Measurements from ENCODE around the gene MRPL53.

The MRPL53 gene

DNA sequence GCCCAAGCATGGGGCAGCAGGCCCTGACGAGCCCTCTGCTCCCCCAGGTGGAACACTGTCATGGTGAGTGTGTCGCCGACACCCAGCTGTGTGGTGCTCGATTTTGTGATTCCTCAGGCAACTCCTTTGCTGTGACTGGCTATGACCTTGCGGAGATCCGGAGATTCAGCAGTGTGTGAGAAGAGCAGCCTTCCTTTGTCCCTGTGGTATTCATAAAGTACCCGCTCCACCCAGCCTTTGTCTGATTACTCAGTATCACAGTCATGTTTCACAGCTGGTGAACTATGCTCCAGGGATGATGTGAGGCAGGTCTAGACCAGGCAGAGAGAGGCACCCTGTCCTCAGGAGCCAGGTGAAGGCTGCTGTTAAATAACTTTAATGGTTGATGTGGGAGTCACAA lies 47.0 kb downstream of the MRPL53 start:
- ChIA-PET CTCF (interaction anchor here (0.6 kb wide), 1 partner anchor 23 kb away, joined by 3 read pairs; no protein-coding TSS in a partner anchor), POLR2A (ENCODE audit: low non-redundant PET) (no interaction called here)
- peak; percentile 94 for DNase-seq (ENCODE audit: low spot score)
- peak overlapping the region; percentile 94 for H3K27ac ChIP-seq
- TF ChIP-seq, protein P1, sequence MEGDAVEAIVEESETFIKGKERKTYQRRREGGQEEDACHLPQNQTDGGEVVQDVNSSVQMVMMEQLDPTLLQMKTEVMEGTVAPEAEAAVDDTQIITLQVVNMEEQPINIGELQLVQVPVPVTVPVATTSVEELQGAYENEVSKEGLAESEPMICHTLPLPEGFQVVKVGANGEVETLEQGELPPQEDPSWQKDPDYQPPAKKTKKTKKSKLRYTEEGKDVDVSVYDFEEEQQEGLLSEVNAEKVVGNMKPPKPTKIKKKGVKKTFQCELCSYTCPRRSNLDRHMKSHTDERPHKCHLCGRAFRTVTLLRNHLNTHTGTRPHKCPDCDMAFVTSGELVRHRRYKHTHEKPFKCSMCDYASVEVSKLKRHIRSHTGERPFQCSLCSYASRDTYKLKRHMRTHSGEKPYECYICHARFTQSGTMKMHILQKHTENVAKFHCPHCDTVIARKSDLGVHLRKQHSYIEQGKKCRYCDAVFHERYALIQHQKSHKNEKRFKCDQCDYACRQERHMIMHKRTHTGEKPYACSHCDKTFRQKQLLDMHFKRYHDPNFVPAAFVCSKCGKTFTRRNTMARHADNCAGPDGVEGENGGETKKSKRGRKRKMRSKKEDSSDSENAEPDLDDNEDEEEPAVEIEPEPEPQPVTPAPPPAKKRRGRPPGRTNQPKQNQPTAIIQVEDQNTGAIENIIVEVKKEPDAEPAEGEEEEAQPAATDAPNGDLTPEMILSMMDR (conservative IDR thresholded peaks at IDR 0.05; ENCODE audit: low read depth), result no peak

DNA sequence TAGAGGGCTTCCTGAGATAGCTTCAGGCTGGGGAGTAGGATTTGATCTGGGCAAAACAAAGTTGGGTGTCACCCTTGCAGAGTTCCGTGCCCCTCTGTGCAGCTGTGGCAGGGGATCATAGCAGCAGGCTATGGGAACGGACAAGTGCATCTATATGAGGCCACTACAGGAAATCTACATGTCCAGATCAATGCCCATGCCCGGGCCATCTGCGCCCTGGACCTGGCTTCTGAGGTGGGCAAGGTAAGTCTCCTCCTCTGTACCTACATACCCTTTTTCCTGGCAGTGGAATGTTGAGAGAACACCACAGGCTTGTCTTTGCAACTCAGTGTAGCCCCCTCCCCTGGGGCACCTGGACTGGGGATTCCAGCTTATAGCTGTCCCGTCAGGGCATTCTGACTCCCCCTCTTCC lies 47.5 kb downstream of the MRPL53 start:
- DNase-seq (ENCODE audit: low spot score), result no peak
- ChIA-PET CTCF (no interaction called here), POLR2A (ENCODE audit: low non-redundant PET) (no interaction called here)
- TF ChIP-seq, protein P1 (conservative IDR thresholded peaks at IDR 0.05; ENCODE audit: low read depth), result no peak
- peak overlapping the region; percentile 94 for H3K27ac ChIP-seq

DNA sequence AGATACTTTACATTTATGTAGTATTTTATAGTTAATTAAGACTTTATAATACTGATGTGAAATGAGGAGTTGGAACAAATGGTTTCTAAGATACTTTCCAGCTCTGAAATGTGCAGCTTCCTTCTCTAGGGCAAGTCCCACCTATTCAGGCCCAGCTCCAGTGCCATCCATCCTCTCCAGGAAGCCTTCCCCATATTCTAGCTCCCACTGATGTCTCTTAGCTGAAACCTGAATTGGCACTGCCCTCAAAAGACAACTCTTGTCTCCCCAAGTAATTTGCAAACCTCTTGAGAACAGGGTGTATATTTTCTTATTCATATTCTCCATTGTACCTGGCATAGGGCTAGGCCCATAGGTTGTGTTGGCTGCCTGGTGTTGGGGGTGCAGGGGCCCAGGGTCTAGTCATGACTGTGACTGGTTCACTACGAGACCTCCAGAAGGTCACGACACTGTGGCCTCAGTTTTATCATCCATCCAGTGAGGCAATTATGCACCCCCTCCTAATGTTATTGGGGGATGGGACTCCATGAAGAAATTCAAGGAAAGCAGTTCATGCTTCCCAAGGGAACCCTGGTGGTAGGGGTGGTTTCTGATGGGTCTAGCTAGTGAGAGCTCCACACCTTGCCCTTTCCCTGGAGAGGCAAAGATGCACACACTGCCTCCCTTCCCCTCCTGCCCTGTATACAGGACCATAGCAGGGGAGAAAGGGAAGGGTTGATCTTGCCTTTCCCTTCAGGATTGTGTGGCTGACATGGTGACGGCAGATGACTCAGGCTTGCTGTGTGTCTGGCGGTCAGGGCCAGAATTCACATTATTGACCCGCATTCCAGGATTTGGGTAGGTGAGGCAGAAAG lies 48.1 kb downstream of the MRPL53 start:
- TF ChIP-seq, protein P1 (conservative IDR thresholded peaks at IDR 0.05; ENCODE audit: low read depth), result no peak
- CTCF ChIA-PET, result no interaction called here
- DNase-seq (ENCODE audit: low spot score), result peak; percentile 33
- POLR2A ChIA-PET (ENCODE audit: low non-redundant PET), result no interaction called here
- H3K27ac ChIP-seq, result peak overlapping the region; percentile 94

DNA sequence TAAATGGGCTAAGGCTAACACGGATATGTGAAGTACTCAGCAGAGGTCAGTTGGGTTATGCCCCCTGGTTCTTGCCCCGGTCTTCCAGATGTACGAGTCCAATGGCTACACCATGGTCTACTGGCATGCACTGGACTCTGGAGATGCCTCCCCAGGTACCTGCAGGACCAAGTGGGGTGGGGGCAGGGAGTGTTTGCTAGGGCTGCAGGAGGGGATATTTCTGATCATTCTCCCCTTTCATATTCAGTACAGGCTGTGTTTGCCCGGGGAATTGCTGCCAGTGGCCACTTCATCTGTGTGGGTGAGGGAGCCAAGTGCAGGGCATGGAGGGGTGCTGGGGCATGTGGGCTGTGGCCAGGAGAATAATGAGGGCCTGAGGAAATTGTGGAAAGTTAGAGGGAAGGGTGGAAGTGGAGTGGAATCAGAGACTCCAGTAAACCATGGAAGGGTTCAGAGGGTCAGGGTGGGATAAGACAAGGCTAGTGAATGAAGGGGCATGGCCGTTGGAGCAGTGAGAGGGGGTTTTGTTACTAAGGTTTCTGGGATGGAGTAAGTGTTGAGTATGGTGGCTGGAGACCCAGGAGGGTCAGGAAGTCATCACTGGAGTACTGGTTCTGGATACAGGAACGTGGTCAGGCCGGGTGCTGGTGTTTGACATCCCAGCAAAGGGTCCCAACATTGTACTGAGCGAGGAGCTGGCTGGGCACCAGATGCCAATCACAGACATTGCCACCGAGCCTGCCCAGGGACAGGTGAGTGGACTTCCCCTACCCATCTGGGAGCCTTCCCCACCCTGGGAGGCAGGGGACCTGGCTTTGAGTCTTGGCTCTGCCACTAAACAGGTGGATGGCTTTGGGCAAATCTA lies 49.0 kb downstream of the MRPL53 start:
- no peak for DNase-seq (ENCODE audit: low spot score)
- ChIA-PET POLR2A (ENCODE audit: low non-redundant PET) (no interaction called here), CTCF (no interaction called here)
- peak overlapping the region; percentile 94 for H3K27ac ChIP-seq
- TF ChIP-seq, protein P1 (conservative IDR thresholded peaks at IDR 0.05; ENCODE audit: low read depth), result no peak
